Activated naive CD8-positive, alpha-beta T cell (primary cell): Measurements from ENCODE around the gene PRR36.

Experiments used
- H3K27ac Mint-ChIP-seq: one replicate; pipeline ENCODE4 v1.8.0; 2021; ENCODE audit warnings: mixed read lengths
- H3K27me3 Mint-ChIP-seq: one replicate; pipeline ENCODE4 v1.8.0; 2021; ENCODE audit warnings: mixed read lengths
- H3K36me3 Mint-ChIP-seq: one replicate; pipeline ENCODE4 v1.8.0; 2021; ENCODE audit warnings: mixed read lengths
- H3K4me1 Mint-ChIP-seq: one replicate; pipeline ENCODE4 v1.8.0; 2021; ENCODE audit warnings: low read depth, mixed read lengths
- H3K4me3 Mint-ChIP-seq: one replicate; pipeline ENCODE4 v1.8.0; 2021; ENCODE audit warnings: mild to moderate bottlenecking, mixed read lengths
- H3K9me3 Mint-ChIP-seq: one replicate; pipeline ENCODE4 v1.8.0; 2021; ENCODE audit warnings: low read depth, mixed read lengths

PRR36 gene

GRCh38 chr19:7916103-7916954, 42.1 kb upstream of the PRR36 start:
- H3K9me3 Mint-ChIP-seq, result no peaks in the 10 kb centered on the region
- H3K27ac Mint-ChIP-seq, result no peak overlapping the region
- peaks cover 25% of the 10 kb centered on the region for H3K4me1 Mint-ChIP-seq
- peaks cover 9% of the 10 kb centered on the region for H3K27me3 Mint-ChIP-seq
- no peaks in the 10 kb centered on the region for H3K36me3 Mint-ChIP-seq
- H3K4me3 Mint-ChIP-seq, result peak overlapping the region; percentile 76

- no peaks in the 10 kb centered on the region for H3K36me3 Mint-ChIP-seq
- H3K4me1 Mint-ChIP-seq, result peaks cover 21% of the 10 kb centered on the region
- H3K9me3 Mint-ChIP-seq, result no peaks in the 10 kb centered on the region
- H3K27me3 Mint-ChIP-seq, result peaks cover 9% of the 10 kb centered on the region
- H3K4me3 Mint-ChIP-seq, result peak overlapping the region; percentile 76
- no peak overlapping the region for H3K27ac Mint-ChIP-seq
These were observed 41.3 kb upstream of the PRR36 start for GRCh38 chr19:7915250-7916102.

GRCh38 chr19:7914598-7915045, 40.4 kb upstream of the PRR36 start, which contains the start of gene TGFBR3L:
Gene TGFBR3L (plus strand): TSS chr19:7914830.
- Mint-ChIP-seq H3K9me3 (no peaks in the 10 kb centered on the region), H3K4me3 (peak within 1 kb of the TSS; percentile 76), H3K36me3 (no peaks in the 10 kb centered on the region), H3K27ac (no peak within 1 kb of the TSS), H3K27me3 (peaks cover 6% of the 10 kb centered on the region), H3K4me1 (peaks cover 16% of the 10 kb centered on the region)

GRCh38 chr19:7914099-7914498, 39.9 kb upstream of the PRR36 start:
- Mint-ChIP-seq H3K27me3 (peaks cover 5% of the 10 kb centered on the region), H3K9me3 (no peaks in the 10 kb centered on the region), H3K36me3 (no peaks in the 10 kb centered on the region), H3K4me1 (peaks cover 14% of the 10 kb centered on the region), H3K27ac (no peak overlapping the region), H3K4me3 (no peak overlapping the region)

GRCh38 chr19:7913652-7914051, 39.5 kb upstream of the PRR36 start:
- H3K36me3 Mint-ChIP-seq, result no peaks in the 10 kb centered on the region
- no peak overlapping the region for H3K27ac Mint-ChIP-seq
- H3K9me3 Mint-ChIP-seq, result no peaks in the 10 kb centered on the region
- peaks cover 5% of the 10 kb centered on the region for H3K27me3 Mint-ChIP-seq
- H3K4me1 Mint-ChIP-seq, result peaks cover 14% of the 10 kb centered on the region
- no peak overlapping the region for H3K4me3 Mint-ChIP-seq

GRCh38 chr19:7912697-7913564, 38.7 kb upstream of the PRR36 start:
- Mint-ChIP-seq H3K4me1 (peaks cover 9% of the 10 kb centered on the region), H3K27ac (no peak overlapping the region), H3K36me3 (no peaks in the 10 kb centered on the region), H3K9me3 (no peaks in the 10 kb centered on the region), H3K27me3 (peaks cover 5% of the 10 kb centered on the region), H3K4me3 (no peak overlapping the region)

GRCh38 chr19:7912144-7912696, 38.0 kb upstream of the PRR36 start:
- no peak overlapping the region for H3K4me3 Mint-ChIP-seq
- H3K36me3 Mint-ChIP-seq, result no peaks in the 10 kb centered on the region
- peaks cover 7% of the 10 kb centered on the region for H3K4me1 Mint-ChIP-seq
- peaks cover 5% of the 10 kb centered on the region for H3K27me3 Mint-ChIP-seq
- no peaks in the 10 kb centered on the region for H3K9me3 Mint-ChIP-seq
- H3K27ac Mint-ChIP-seq, result no peak overlapping the region

GRCh38 chr19:7911508-7912143, 37.4 kb upstream of the PRR36 start:
- H3K4me1 Mint-ChIP-seq, result peaks cover 6% of the 10 kb centered on the region
- no peaks in the 10 kb centered on the region for H3K9me3 Mint-ChIP-seq
- H3K36me3 Mint-ChIP-seq, result no peaks in the 10 kb centered on the region
- peaks cover 4% of the 10 kb centered on the region for H3K27me3 Mint-ChIP-seq
- no peak overlapping the region for H3K4me3 Mint-ChIP-seq
- no peak overlapping the region for H3K27ac Mint-ChIP-seq

GRCh38 chr19:7910321-7911161, 36.4 kb upstream of the PRR36 start:
- H3K4me1 Mint-ChIP-seq, result peaks cover 8% of the 10 kb centered on the region
- no peaks in the 10 kb centered on the region for H3K9me3 Mint-ChIP-seq
- no peak overlapping the region for H3K27ac Mint-ChIP-seq
- H3K4me3 Mint-ChIP-seq, result no peak overlapping the region
- H3K27me3 Mint-ChIP-seq, result peaks cover 2% of the 10 kb centered on the region
- H3K36me3 Mint-ChIP-seq, result peaks cover 1% of the 10 kb centered on the region

- H3K4me3 Mint-ChIP-seq, result no peak overlapping the region
- no peaks in the 10 kb centered on the region for H3K9me3 Mint-ChIP-seq
- no peaks in the 10 kb centered on the region for H3K27me3 Mint-ChIP-seq
- peaks cover 2% of the 10 kb centered on the region for H3K36me3 Mint-ChIP-seq
- no peak overlapping the region for H3K27ac Mint-ChIP-seq
- H3K4me1 Mint-ChIP-seq, result peaks cover 13% of the 10 kb centered on the region
These were observed 35.4 kb upstream of the PRR36 start for GRCh38 chr19:7909471-7910067.

GRCh38 chr19:7908742-7909461, 34.7 kb upstream of the PRR36 start:
- H3K27me3 Mint-ChIP-seq, result no peaks in the 10 kb centered on the region
- H3K9me3 Mint-ChIP-seq, result no peaks in the 10 kb centered on the region
- H3K27ac Mint-ChIP-seq, result no peak overlapping the region
- H3K4me3 Mint-ChIP-seq, result no peak overlapping the region
- H3K36me3 Mint-ChIP-seq, result peaks cover 2% of the 10 kb centered on the region
- peaks cover 14% of the 10 kb centered on the region for H3K4me1 Mint-ChIP-seq

GRCh38 chr19:7908078-7908699, 34.0 kb upstream of the PRR36 start:
- Mint-ChIP-seq H3K4me1 (peaks cover 16% of the 10 kb centered on the region), H3K4me3 (no peak overlapping the region), H3K27ac (no peak overlapping the region), H3K27me3 (no peaks in the 10 kb centered on the region), H3K36me3 (peaks cover 2% of the 10 kb centered on the region), H3K9me3 (no peaks in the 10 kb centered on the region)
